ENCODE results near the gene DEF6. TPM values are rescaled to one million over a fixed set of nuclear protein-coding genes. Genes with fewer than 3 reads are reported as not detected.

Gene DEF6
- total and polyA plus RNA-seq, 2 of the 13 experiments (the other 11 are each of a cell fraction or from before 2014, with no cell fraction given), result 5.2 to 10.0 TPM

GRCh38 chr6:35342258-35343091 is 44.9 kb downstream of the DEF6 start, which contains the start of gene PPARD (continued):
- TF ChIP-seq KIAA2018 (CRISPR knock-in tag; IDR thresholded peaks at IDR 0.05; ENCODE audit: borderline replicate concordance) (0 out of 2 replicates have a peak, but pooled peaks have one; percentile 56), ZGPAT (CRISPR knock-in tag; IDR thresholded peaks at IDR 0.05) (peak; percentile 95), RARG (CRISPR knock-in tag; IDR thresholded peaks at IDR 0.05; ENCODE audit: low read depth) (no peak; the same call in 1 of the 2 replicates), ZNF670 (CRISPR knock-in tag; IDR thresholded peaks at IDR 0.05; ENCODE audit: borderline replicate concordance) (peak; percentile 85; the same call in 1 of the 2 replicates), KDM6A (CRISPR knock-in tag; IDR thresholded peaks at IDR 0.05; ENCODE audit: low read depth) (no peak), ZNF44 (CRISPR knock-in tag; IDR thresholded peaks at IDR 0.05) (no peak), ZNF333 (CRISPR knock-in tag; IDR thresholded peaks at IDR 0.05; ENCODE audit: borderline replicate concordance) (no peak; the same call in 1 of the 2 replicates), KDM2A (CRISPR knock-in tag; IDR thresholded peaks at IDR 0.05; ENCODE audit: borderline replicate concordance, low read depth) (peak; percentile 96), ZNF547 (CRISPR knock-in tag; IDR thresholded peaks at IDR 0.05) (no peak; the same call in none of the 2 replicates), ZBTB42 (CRISPR knock-in tag; IDR thresholded peaks at IDR 0.05) (no peak)
- TF ChIP-seq, protein P1, sequence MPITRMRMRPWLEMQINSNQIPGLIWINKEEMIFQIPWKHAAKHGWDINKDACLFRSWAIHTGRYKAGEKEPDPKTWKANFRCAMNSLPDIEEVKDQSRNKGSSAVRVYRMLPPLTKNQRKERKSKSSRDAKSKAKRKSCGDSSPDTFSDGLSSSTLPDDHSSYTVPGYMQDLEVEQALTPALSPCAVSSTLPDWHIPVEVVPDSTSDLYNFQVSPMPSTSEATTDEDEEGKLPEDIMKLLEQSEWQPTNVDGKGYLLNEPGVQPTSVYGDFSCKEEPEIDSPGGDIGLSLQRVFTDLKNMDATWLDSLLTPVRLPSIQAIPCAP (CRISPR knock-in tag; IDR thresholded peaks at IDR 0.05; ENCODE audit: low read depth), result peak; percentile 18; the same call in 1 of the 2 replicates
- TF ChIP-seq, protein P2, sequence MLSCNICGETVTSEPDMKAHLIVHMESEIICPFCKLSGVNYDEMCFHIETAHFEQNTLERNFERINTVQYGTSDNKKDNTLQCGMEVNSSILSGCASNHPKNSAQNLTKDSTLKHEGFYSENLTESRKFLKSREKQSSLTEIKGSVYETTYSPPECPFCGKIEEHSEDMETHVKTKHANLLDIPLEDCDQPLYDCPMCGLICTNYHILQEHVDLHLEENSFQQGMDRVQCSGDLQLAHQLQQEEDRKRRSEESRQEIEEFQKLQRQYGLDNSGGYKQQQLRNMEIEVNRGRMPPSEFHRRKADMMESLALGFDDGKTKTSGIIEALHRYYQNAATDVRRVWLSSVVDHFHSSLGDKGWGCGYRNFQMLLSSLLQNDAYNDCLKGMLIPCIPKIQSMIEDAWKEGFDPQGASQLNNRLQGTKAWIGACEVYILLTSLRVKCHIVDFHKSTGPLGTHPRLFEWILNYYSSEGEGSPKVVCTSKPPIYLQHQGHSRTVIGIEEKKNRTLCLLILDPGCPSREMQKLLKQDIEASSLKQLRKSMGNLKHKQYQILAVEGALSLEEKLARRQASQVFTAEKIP (CRISPR knock-in tag; IDR thresholded peaks at IDR 0.05; ENCODE audit: borderline replicate concordance), result no peak
- TF ChIP-seq, protein P3, sequence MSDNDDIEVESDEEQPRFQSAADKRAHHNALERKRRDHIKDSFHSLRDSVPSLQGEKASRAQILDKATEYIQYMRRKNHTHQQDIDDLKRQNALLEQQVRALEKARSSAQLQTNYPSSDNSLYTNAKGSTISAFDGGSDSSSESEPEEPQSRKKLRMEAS (IDR thresholded peaks at IDR 0.05), result no peak; the same call in none of the 2 replicates

Data from HepG2 (cell line).